ENCODE measurements around the gene SGSM1.

SGSM1 gene

GRCh38 chr22:24873226-24873625 lies 67.2 kb downstream of the SGSM1 start:
- Histone ChIP-seq H3F3A (ENCODE audit: control insufficient read depth, insufficient read depth) (no peaks in the 10 kb centered on the region), H3K9me2 (replicated peaks; ENCODE audit: control insufficient read depth, low read length) (no peaks in the 10 kb centered on the region), H4K20me1 (ENCODE audit: control insufficient read depth, insufficient read depth, low read depth, low read length) (no peaks in the 10 kb centered on the region), H3K4me1 (ENCODE audit: control insufficient read depth, low read length) (no peaks in the 10 kb centered on the region), H3K9me3 (ENCODE audit: control insufficient read depth, insufficient read depth, low read length) (no peaks in the 10 kb centered on the region), H3K4me2 (ENCODE audit: low read length) (no peak overlapping the region), H3K27me3 (ENCODE audit: control insufficient read depth, low read length) (no peaks in the 10 kb centered on the region), H3K27ac (ENCODE audit: low read depth, low read length) (no peak overlapping the region), H3K36me3 (ENCODE audit: control insufficient read depth, low read length) (no peaks in the 10 kb centered on the region), H3K79me2 (ENCODE audit: control insufficient read depth, low read length) (no peaks in the 10 kb centered on the region), H3K4me3 (ENCODE audit: low read length) (no peak overlapping the region)
- TF ChIP-seq CTCF (IDR thresholded peaks at IDR 0.05; ENCODE audit: low read depth, low read length, poor library complexity, severe bottlenecking) (no peak), EZH2phosphoT487 (IDR thresholded peaks at IDR 0.05; ENCODE audit: borderline replicate concordance, low read length) (no peak)

GRCh38 chr22:24875862-24876506 lies 70.0 kb downstream of the SGSM1 start:
- Histone ChIP-seq H3K4me2 (ENCODE audit: low read length) (no peak overlapping the region), H3K79me2 (ENCODE audit: control insufficient read depth, low read length) (no peaks in the 10 kb centered on the region), H3K4me3 (ENCODE audit: low read length) (no peak overlapping the region), H3K9me2 (replicated peaks; ENCODE audit: control insufficient read depth, low read length) (no peaks in the 10 kb centered on the region), H4K20me1 (ENCODE audit: control insufficient read depth, insufficient read depth, low read depth, low read length) (no peaks in the 10 kb centered on the region), H3K27ac (ENCODE audit: low read depth, low read length) (no peak overlapping the region), H3F3A (ENCODE audit: control insufficient read depth, insufficient read depth) (no peaks in the 10 kb centered on the region), H3K27me3 (ENCODE audit: control insufficient read depth, low read length) (no peaks in the 10 kb centered on the region), H3K36me3 (ENCODE audit: control insufficient read depth, low read length) (no peaks in the 10 kb centered on the region), H3K4me1 (ENCODE audit: control insufficient read depth, low read length) (no peaks in the 10 kb centered on the region), H3K9me3 (ENCODE audit: control insufficient read depth, insufficient read depth, low read length) (peaks cover 3% of the 10 kb centered on the region; the same call in 1 of the 2 replicates)
- TF ChIP-seq EZH2phosphoT487 (IDR thresholded peaks at IDR 0.05; ENCODE audit: borderline replicate concordance, low read length) (no peak), CTCF (IDR thresholded peaks at IDR 0.05; ENCODE audit: low read depth, low read length, poor library complexity, severe bottlenecking) (no peak)

- H3K4me1 ChIP-seq (ENCODE audit: control insufficient read depth, low read length) = no peaks in the 10 kb centered on the region
- H3K9me2 ChIP-seq (replicated peaks; ENCODE audit: control insufficient read depth, low read length) = no peaks in the 10 kb centered on the region
- no peaks in the 10 kb centered on the region for H4K20me1 ChIP-seq (ENCODE audit: control insufficient read depth, insufficient read depth, low read depth, low read length)
- H3K27me3 ChIP-seq (ENCODE audit: control insufficient read depth, low read length) = no peaks in the 10 kb centered on the region
- no peak overlapping the region for H3K27ac ChIP-seq (ENCODE audit: low read depth, low read length)
- peaks cover 3% of the 10 kb centered on the region; the same call in 1 of the 2 replicates for H3K9me3 ChIP-seq (ENCODE audit: control insufficient read depth, insufficient read depth, low read length)
- no peaks in the 10 kb centered on the region for H3K79me2 ChIP-seq (ENCODE audit: control insufficient read depth, low read length)
- no peak for TF ChIP-seq CTCF (IDR thresholded peaks at IDR 0.05; ENCODE audit: low read depth, low read length, poor library complexity, severe bottlenecking)
- no peak for TF ChIP-seq EZH2phosphoT487 (IDR thresholded peaks at IDR 0.05; ENCODE audit: borderline replicate concordance, low read length)
- no peak overlapping the region for H3K4me2 ChIP-seq (ENCODE audit: low read length)
- no peaks in the 10 kb centered on the region for H3F3A ChIP-seq (ENCODE audit: control insufficient read depth, insufficient read depth)
- H3K4me3 ChIP-seq (ENCODE audit: low read length) = no peak overlapping the region
- no peaks in the 10 kb centered on the region for H3K36me3 ChIP-seq (ENCODE audit: control insufficient read depth, low read length)
These were observed 70.7 kb downstream of the SGSM1 start for GRCh38 chr22:24876700-24877099.

Data from DOHH2 (cell line).